GM12878 (cell line): ENCODE results near the gene TTC16. TPM values are rescaled to one million over a fixed set of nuclear protein-coding genes. Genes with fewer than 3 reads are reported as not detected.
A peak's percentile ranks its signal among the peaks of the same experiment; 100 is the strongest.

Experiments used
- DPF2 ChIP-seq: fragments of 450-650 bp; IDR thresholded peaks from 2 replicates; pipeline ENCODE4 v1.6.1; 2017; ENCODE audit warnings: mild to moderate bottlenecking
- FOXM1 ChIP-seq: IDR thresholded peaks from 2 replicates; pipeline ENCODE4 v1.6.1; 2012; ENCODE audit warnings: low read depth, mild to moderate bottlenecking, inconsistent platforms, low read length, moderate library complexity
- POLR2A ChIP-seq: IDR thresholded peaks from 2 replicates; pipeline ENCODE4 v1.6.1; 2011; ENCODE audit warnings: low read depth, mild to moderate bottlenecking, low read length
- RAD51 ChIP-seq: fragments of 450-650 bp; IDR thresholded peaks from 2 replicates; pipeline ENCODE4 v1.6.1; 2016; ENCODE audit warnings: moderate library complexity, mild to moderate bottlenecking, inconsistent platforms
- SREBF1 ChIP-seq: IDR thresholded peaks from 2 replicates; pipeline ENCODE4 v1.6.1; 2012; ENCODE audit warnings: mild to moderate bottlenecking, low read length
- polyA plus RNA-seq, 11 experiments: library from polyadenylated mRNA; depleted of rRNA in 4 of 11; unstranded in 6 of 11; stranded (reverse) in 5 of 11; fragments of >200 nt; fragmentation: Nextera tagmentation in 4 of 11; fragmentation: Illumina TruSeq in 1 of 11; extraction: Ambion mirVana in 4 of 11; extraction: Trizol in 1 of 11; gene quantifications; 1 replicate in 1 of 11; 2 replicates in 10 of 11; pipeline versions ENCODE4 v1.2.1 to v1.2.3, GENCODE V29; 2011 to 2016; ENCODE audit warnings: inconsistent platforms in 2 of 11, missing spikeins in 2 of 11, low read depth in 1 of 11
- total RNA-seq, 4 experiments: library from RNA; depleted of rRNA in 3 of 4; stranded (reverse); fragments of >200 nt in 3 of 4; fragmentation: Illumina TruSeq in 1 of 4; extraction: Trizol in 1 of 4; gene quantifications; 2 replicates each; pipeline versions ENCODE4 v1.2.1 to v1.2.3, GENCODE V29; 2013 to 2021
- TF ChIP-seq, protein P1 (sequence below): IDR thresholded peaks from 2 replicates; pipeline ENCODE4 v1.6.1; 2012; ENCODE audit warnings: low read depth, low read length, improper control_type of control experiment
- TF ChIP-seq, protein P2 (sequence below): fragments of 450-650 bp; IDR thresholded peaks from 2 replicates; pipeline ENCODE4 v1.6.1; 2017; ENCODE audit warnings: mild to moderate bottlenecking, moderate library complexity

The TTC16 gene
- total and polyA plus RNA-seq, 10 of the 15 experiments (the other 5 are each of a cell fraction or from before 2014, with no cell fraction given), result 0.03 TPM; not detected in 9

GRCh38 chr9:127770905-127771569 lies 55.2 kb downstream of the TTC16 start (continued):
- TF ChIP-seq, protein P1, sequence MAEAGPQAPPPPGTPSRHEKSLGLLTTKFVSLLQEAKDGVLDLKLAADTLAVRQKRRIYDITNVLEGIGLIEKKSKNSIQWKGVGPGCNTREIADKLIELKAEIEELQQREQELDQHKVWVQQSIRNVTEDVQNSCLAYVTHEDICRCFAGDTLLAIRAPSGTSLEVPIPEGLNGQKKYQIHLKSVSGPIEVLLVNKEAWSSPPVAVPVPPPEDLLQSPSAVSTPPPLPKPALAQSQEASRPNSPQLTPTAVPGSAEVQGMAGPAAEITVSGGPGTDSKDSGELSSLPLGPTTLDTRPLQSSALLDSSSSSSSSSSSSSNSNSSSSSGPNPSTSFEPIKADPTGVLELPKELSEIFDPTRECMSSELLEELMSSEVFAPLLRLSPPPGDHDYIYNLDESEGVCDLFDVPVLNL, result no peak
- TF ChIP-seq, protein P2, sequence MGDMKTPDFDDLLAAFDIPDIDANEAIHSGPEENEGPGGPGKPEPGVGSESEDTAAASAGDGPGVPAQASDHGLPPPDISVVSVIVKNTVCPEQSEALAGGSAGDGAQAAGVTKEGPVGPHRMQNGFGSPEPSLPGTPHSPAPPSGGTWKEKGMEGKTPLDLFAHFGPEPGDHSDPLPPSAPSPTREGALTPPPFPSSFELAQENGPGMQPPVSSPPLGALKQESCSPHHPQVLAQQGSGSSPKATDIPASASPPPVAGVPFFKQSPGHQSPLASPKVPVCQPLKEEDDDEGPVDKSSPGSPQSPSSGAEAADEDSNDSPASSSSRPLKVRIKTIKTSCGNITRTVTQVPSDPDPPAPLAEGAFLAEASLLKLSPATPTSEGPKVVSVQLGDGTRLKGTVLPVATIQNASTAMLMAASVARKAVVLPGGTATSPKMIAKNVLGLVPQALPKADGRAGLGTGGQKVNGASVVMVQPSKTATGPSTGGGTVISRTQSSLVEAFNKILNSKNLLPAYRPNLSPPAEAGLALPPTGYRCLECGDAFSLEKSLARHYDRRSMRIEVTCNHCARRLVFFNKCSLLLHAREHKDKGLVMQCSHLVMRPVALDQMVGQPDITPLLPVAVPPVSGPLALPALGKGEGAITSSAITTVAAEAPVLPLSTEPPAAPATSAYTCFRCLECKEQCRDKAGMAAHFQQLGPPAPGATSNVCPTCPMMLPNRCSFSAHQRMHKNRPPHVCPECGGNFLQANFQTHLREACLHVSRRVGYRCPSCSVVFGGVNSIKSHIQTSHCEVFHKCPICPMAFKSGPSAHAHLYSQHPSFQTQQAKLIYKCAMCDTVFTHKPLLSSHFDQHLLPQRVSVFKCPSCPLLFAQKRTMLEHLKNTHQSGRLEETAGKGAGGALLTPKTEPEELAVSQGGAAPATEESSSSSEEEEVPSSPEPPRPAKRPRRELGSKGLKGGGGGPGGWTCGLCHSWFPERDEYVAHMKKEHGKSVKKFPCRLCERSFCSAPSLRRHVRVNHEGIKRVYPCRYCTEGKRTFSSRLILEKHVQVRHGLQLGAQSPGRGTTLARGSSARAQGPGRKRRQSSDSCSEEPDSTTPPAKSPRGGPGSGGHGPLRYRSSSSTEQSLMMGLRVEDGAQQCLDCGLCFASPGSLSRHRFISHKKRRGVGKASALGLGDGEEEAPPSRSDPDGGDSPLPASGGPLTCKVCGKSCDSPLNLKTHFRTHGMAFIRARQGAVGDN, result no peak
- 0 out of 2 replicates have a peak, but pooled peaks have one; percentile 21 for TF ChIP-seq RAD51
- TF ChIP-seq POLR2A, result peak; percentile 78
- no peak for TF ChIP-seq SREBF1
- TF ChIP-seq DPF2, result peak; percentile 69
- no peak for TF ChIP-seq FOXM1
